ENCODE data around the gene PATL2.
A peak's percentile ranks its signal among the peaks of the same experiment; 100 is the strongest.

Gene PATL2

DNA sequence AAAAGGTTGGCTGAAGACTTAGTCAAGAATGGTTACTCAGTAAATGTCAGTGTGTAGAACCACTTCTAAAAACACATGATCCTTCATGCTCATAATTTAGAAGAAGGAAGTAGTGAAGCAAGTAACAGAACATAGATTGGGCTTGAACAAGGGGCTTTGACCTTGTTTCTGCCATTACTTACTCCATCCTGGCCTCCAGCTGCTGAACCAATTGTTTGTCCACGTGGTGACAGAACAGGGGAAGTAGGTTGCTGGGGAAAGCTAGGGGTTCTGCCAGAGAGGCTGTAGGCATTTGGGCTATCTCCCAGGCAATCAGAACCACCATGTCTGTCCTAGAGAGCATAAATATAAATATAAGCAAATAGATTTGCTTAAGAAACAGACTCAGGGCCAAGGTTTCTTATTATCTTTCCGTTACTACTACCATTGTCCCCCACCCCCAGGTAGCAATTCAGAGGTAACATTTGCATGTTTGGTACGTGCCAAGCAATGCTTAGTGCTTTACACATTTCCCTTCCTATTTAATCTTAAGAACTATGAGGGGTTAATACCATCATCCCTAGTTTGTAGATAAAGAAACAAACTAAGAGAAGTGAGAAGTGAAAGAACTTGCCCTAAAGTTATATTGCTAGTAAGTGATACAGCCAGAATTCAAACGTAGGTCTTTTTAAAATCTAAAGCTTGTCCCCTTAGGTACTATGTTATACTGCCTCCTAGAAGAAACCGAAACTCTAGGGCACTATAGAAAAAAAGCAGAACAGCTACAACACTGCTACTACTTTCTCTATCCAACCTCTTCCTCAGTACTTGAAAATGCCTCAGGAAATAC lies 44.7 kb downstream of the PATL2 start:
- Histone ChIP-seq H3K9me3 (ENCODE audit: control insufficient read depth, low read length) (no peaks in the 10 kb centered on the region), H3K4me1 (ENCODE audit: control insufficient read depth, insufficient read depth, low read length) (no peaks in the 10 kb centered on the region), H3K27me3 (ENCODE audit: control insufficient read depth, insufficient read depth, low read length, poor library complexity, severe bottlenecking) (no peaks in the 10 kb centered on the region), H3K36me3 (ENCODE audit: control insufficient read depth, insufficient read depth, low read length) (no peaks in the 10 kb centered on the region), H3K4me3 (ENCODE audit: insufficient read depth, low read depth, low read length) (no peak overlapping the region), H3K27ac (ENCODE audit: insufficient read depth, low read depth, low read length, poor library complexity, severe bottlenecking) (no peak overlapping the region)
- 69 to 75% methylated on average over 4 to 5 of the region's 5 CpGs for WGBS, 2 experiments

DNA sequence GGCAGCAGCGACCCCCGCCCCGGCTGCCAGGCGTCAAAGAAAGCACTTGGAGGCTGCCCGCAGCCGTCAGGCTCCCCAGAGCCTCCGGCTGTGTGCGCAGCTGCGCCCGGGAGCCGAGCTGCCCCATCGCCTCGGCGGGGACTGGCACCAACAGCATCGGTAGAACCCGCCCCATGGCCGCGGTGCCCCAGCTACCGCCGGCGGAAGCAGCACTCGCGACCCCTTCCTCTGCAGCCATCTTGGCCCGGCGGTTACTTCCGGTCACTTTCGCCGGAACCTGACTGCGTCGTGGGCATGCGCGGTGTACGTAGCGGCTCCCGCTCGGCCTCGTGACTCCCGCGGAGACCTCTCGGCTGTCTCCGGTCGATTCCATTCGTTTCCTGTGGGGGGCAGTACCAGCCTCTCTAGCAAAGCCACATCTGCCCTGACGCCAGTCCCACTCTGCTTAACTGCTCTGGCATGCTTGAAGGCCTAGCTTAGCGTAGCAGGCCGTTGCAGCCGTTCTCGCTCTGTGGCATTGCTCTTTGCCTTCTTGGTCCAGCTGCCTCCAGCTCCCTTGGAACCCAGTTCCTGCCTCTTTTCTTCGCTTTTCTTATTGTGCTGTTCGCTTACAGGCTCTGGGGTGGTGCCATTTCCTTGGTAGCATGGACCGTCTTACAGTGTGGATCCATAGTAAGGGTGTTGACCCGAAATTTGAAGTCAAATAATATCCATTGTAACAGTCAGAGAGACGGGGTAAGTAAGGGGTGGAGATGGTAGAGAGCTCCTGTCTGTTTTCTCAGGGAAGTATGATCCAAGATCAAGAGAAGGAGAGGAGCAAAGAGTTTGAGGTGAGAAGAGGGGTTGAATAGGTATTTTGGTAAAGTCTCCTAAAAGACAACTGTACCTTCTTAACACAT lies 47.5 kb downstream of the PATL2 start, which contains the start of gene SPG11:
Gene SPG11 (minus strand): TSS at position 253 of the 899 bp plus-strand sequence. CDS start 15 bp downstream, at position 238.
- no peaks in the 10 kb centered on the region for H3K27me3 ChIP-seq (ENCODE audit: control insufficient read depth, insufficient read depth, low read length, poor library complexity, severe bottlenecking)
- H3K4me3 ChIP-seq (ENCODE audit: insufficient read depth, low read depth, low read length), result peak within 1 kb of the TSS; percentile 84
- WGBS, 2 experiments, result 11% methylated on average over 53 of the region's 53 CpGs
- peak within 1 kb of the TSS; percentile 64 for H3K27ac ChIP-seq (ENCODE audit: insufficient read depth, low read depth, low read length, poor library complexity, severe bottlenecking)
- H3K4me1 ChIP-seq (ENCODE audit: control insufficient read depth, insufficient read depth, low read length), result no peaks in the 10 kb centered on the region
- H3K9me3 ChIP-seq (ENCODE audit: control insufficient read depth, low read length), result no peaks in the 10 kb centered on the region
- peaks cover 4% of the 10 kb centered on the region for H3K36me3 ChIP-seq (ENCODE audit: control insufficient read depth, insufficient read depth, low read length)

- H3K4me3 ChIP-seq (ENCODE audit: insufficient read depth, low read depth, low read length), result peak overlapping the region; percentile 84
- WGBS, 2 experiments, result 28 to 29% methylated on average over 33 to 34 of the region's 34 CpGs
These were observed 48.4 kb downstream of the PATL2 start for GRCh38 chr15:44662478-44663409.

DNA sequence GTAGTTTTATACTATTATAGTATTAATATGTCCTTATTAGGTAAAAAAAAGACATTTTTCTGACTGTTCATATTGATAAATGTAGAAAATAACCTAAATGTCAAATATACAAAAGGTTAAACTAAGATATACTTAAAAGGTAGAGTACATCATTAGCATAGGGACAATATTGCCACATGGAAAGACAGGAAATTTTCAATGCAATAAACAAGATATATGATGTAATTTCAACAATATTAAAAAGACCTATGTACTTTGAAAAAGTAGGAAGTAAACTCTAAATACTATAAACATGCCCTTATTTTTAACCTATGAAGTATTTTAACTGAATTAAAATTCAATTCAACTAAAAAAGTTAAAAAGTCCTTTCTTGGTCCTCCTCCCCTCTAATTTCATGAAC lies 49.5 kb downstream of the PATL2 start:
- Histone ChIP-seq H3K36me3 (ENCODE audit: control insufficient read depth, insufficient read depth, low read length) (peaks cover 4% of the 10 kb centered on the region), H3K27ac (ENCODE audit: insufficient read depth, low read depth, low read length, poor library complexity, severe bottlenecking) (no peak overlapping the region), H3K4me1 (ENCODE audit: control insufficient read depth, insufficient read depth, low read length) (no peaks in the 10 kb centered on the region), H3K27me3 (ENCODE audit: control insufficient read depth, insufficient read depth, low read length, poor library complexity, severe bottlenecking) (no peaks in the 10 kb centered on the region), H3K4me3 (ENCODE audit: insufficient read depth, low read depth, low read length) (no peak overlapping the region), H3K9me3 (ENCODE audit: control insufficient read depth, low read length) (no peaks in the 10 kb centered on the region)

More at GRCh38 chr15:44662478-44663409, 48.4 kb downstream of the PATL2 start:
- Histone ChIP-seq H3K4me1 (ENCODE audit: control insufficient read depth, insufficient read depth, low read length) (no peaks in the 10 kb centered on the region), H3K27me3 (ENCODE audit: control insufficient read depth, insufficient read depth, low read length, poor library complexity, severe bottlenecking) (no peaks in the 10 kb centered on the region), H3K9me3 (ENCODE audit: control insufficient read depth, low read length) (no peaks in the 10 kb centered on the region), H3K27ac (ENCODE audit: insufficient read depth, low read depth, low read length, poor library complexity, severe bottlenecking) (peak overlapping the region; percentile 64), H3K36me3 (ENCODE audit: control insufficient read depth, insufficient read depth, low read length) (peaks cover 4% of the 10 kb centered on the region)

GRCh38 chr15:44659056-44659455 lies 52.1 kb downstream of the PATL2 start:
- no peaks in the 10 kb centered on the region for H3K9me3 ChIP-seq (ENCODE audit: control insufficient read depth, low read length)
- no peak overlapping the region for H3K27ac ChIP-seq (ENCODE audit: insufficient read depth, low read depth, low read length, poor library complexity, severe bottlenecking)
- no peaks in the 10 kb centered on the region for H3K4me1 ChIP-seq (ENCODE audit: control insufficient read depth, insufficient read depth, low read length)
- 96 to 100% methylated on average over 3 of the region's 3 CpGs for WGBS, 2 experiments
- H3K4me3 ChIP-seq (ENCODE audit: insufficient read depth, low read depth, low read length), result no peak overlapping the region
- peaks cover 19% of the 10 kb centered on the region for H3K36me3 ChIP-seq (ENCODE audit: control insufficient read depth, insufficient read depth, low read length)
- no peaks in the 10 kb centered on the region for H3K27me3 ChIP-seq (ENCODE audit: control insufficient read depth, insufficient read depth, low read length, poor library complexity, severe bottlenecking)

DNA sequence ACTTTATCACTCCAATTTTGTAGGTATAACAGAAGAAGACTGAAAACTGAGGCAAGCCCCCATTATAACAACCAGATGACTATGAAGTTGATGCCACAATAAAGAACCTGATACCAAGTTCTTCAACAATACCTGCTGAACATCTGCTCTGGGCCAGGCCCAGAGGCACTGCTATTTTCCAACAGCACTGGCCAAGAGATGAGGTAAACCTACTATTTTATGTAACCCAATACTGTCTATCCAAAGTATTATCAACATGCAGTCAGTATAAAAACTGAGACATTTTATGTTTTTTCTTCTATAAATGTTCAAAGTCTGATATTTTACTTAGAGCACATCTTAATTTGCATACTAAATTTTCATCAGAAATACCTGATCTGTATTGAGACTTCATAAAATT lies 53.7 kb downstream of the PATL2 start:
- Histone ChIP-seq H3K4me1 (ENCODE audit: control insufficient read depth, insufficient read depth, low read length) (no peaks in the 10 kb centered on the region), H3K4me3 (ENCODE audit: insufficient read depth, low read depth, low read length) (no peak overlapping the region), H3K36me3 (ENCODE audit: control insufficient read depth, insufficient read depth, low read length) (peaks cover 19% of the 10 kb centered on the region), H3K9me3 (ENCODE audit: control insufficient read depth, low read length) (no peaks in the 10 kb centered on the region), H3K27ac (ENCODE audit: insufficient read depth, low read depth, low read length, poor library complexity, severe bottlenecking) (no peak overlapping the region), H3K27me3 (ENCODE audit: control insufficient read depth, insufficient read depth, low read length, poor library complexity, severe bottlenecking) (no peaks in the 10 kb centered on the region)

- Histone ChIP-seq H3K27ac (ENCODE audit: insufficient read depth, low read depth, low read length, poor library complexity, severe bottlenecking) (no peak overlapping the region), H3K4me1 (ENCODE audit: control insufficient read depth, insufficient read depth, low read length) (no peaks in the 10 kb centered on the region), H3K36me3 (ENCODE audit: control insufficient read depth, insufficient read depth, low read length) (peaks cover 21% of the 10 kb centered on the region), H3K9me3 (ENCODE audit: control insufficient read depth, low read length) (no peaks in the 10 kb centered on the region), H3K4me3 (ENCODE audit: insufficient read depth, low read depth, low read length) (no peak overlapping the region), H3K27me3 (ENCODE audit: control insufficient read depth, insufficient read depth, low read length, poor library complexity, severe bottlenecking) (no peaks in the 10 kb centered on the region)
- WGBS, 2 experiments, result 89 to 95% methylated on average over 2 to 3 of the region's 3 CpGs
These were observed 54.2 kb downstream of the PATL2 start for GRCh38 chr15:44656913-44657312.

DNA sequence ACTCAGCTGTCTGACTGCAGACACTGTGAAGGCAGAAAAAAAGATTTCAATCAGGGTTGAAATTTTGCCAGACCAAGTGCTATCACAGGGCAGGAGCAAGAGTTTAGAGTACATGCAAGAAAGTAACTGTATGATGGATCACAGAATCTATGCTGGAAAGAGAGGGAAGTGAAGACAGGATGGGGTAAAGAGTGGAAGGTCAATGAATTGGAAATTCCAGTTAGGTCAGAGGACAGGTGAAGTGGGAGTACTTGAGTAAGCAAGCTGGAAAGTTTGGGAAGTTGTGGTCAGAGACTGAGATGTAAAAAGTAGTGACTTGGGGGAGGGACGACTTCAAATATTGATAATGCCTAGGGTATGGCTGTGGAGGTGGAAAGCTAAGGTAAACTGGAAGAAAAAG lies 54.8 kb downstream of the PATL2 start:
- Histone ChIP-seq H3K27me3 (ENCODE audit: control insufficient read depth, insufficient read depth, low read length, poor library complexity, severe bottlenecking) (no peaks in the 10 kb centered on the region), H3K36me3 (ENCODE audit: control insufficient read depth, insufficient read depth, low read length) (peaks cover 27% of the 10 kb centered on the region), H3K4me3 (ENCODE audit: insufficient read depth, low read depth, low read length) (no peak overlapping the region), H3K4me1 (ENCODE audit: control insufficient read depth, insufficient read depth, low read length) (no peaks in the 10 kb centered on the region), H3K9me3 (ENCODE audit: control insufficient read depth, low read length) (no peaks in the 10 kb centered on the region), H3K27ac (ENCODE audit: insufficient read depth, low read depth, low read length, poor library complexity, severe bottlenecking) (no peak overlapping the region)
- 93 to 95% methylated on average over 1 of the region's 1 CpG for WGBS, 2 experiments

GRCh38 chr15:44654858-44655257 lies 56.3 kb downstream of the PATL2 start:
- Histone ChIP-seq H3K4me3 (ENCODE audit: insufficient read depth, low read depth, low read length) (no peak overlapping the region), H3K36me3 (ENCODE audit: control insufficient read depth, insufficient read depth, low read length) (peaks cover 36% of the 10 kb centered on the region), H3K27ac (ENCODE audit: insufficient read depth, low read depth, low read length, poor library complexity, severe bottlenecking) (no peak overlapping the region), H3K27me3 (ENCODE audit: control insufficient read depth, insufficient read depth, low read length, poor library complexity, severe bottlenecking) (no peaks in the 10 kb centered on the region), H3K4me1 (ENCODE audit: control insufficient read depth, insufficient read depth, low read length) (no peaks in the 10 kb centered on the region), H3K9me3 (ENCODE audit: control insufficient read depth, low read length) (no peaks in the 10 kb centered on the region)
- WGBS, 2 experiments, result 98 to 99% methylated on average over 3 to 6 of the region's 6 CpGs

Measured in ectodermal cell (in vitro differentiated cells).